Activated CD8-positive, alpha-beta memory T cell treated with anti-CD3 and anti-CD28 coated beads, Interleukin-2, amount 10 ng/mL, durations not matched to agents 7 days and 5 days (primary cell): ENCODE measurements around the gene MAP7D3. TPM values are rescaled to one million over a fixed set of nuclear protein-coding genes. Genes with fewer than 3 reads are reported as not detected.

Experiments used
- ATAC-seq: fragments of 150-1000 bp; cut with Tn5 transposase; one replicate; pipeline ENCODE4 v1.10.0; 2021; ENCODE audit warnings: moderate library complexity
- CTCF ChIA-PET: fragments of 350-600 bp; sonication (Branson Sonifier 250); formaldehyde crosslinking; loops from one replicate; lab custom pipeline; 2021; ENCODE audit warnings: antibody characterized with exemption; lab: Charles Lee
- DNase-seq: peaks from one replicate; pipeline ENCODE4 v3.0.0-alpha.2; 2020
- H3K27ac Mint-ChIP-seq: one replicate; pipeline ENCODE4 v1.8.0; 2021; ENCODE audit warnings: mild to moderate bottlenecking, mixed read lengths
- H3K27me3 Mint-ChIP-seq: one replicate; pipeline ENCODE4 v1.8.0; 2021; ENCODE audit warnings: mixed read lengths
- H3K36me3 Mint-ChIP-seq: one replicate; pipeline ENCODE4 v1.8.0; 2021; ENCODE audit warnings: mild to moderate bottlenecking, mixed read lengths
- H3K4me1 Mint-ChIP-seq: one replicate; pipeline ENCODE4 v1.8.0; 2021; ENCODE audit warnings: mixed read lengths
- H3K4me3 Mint-ChIP-seq: one replicate; pipeline ENCODE4 v1.8.0; 2021; ENCODE audit warnings: mild to moderate bottlenecking, moderate library complexity, mixed read lengths
- H3K9me3 Mint-ChIP-seq: one replicate; pipeline ENCODE4 v1.8.0; 2022; ENCODE audit warnings: low read depth, mixed read lengths
- total RNA-seq, 2 experiments: library from RNA; stranded (reverse); gene quantifications; one replicate each; pipeline ENCODE4 v1.2.3, GENCODE V29; 2021

MAP7D3 gene
- total RNA-seq, 2 experiments from 2014 or later: 13.1 to 13.9 TPM

GRCh38 chrX:136227948-136228838, 23.0 kb downstream of the MAP7D3 start:
- no peaks in the 10 kb centered on the region for H3K27me3 Mint-ChIP-seq
- no peaks in the 10 kb centered on the region for H3K9me3 Mint-ChIP-seq
- ATAC-seq: peak; percentile 83
- DNase-seq: peak; percentile 46
- no peak overlapping the region for H3K4me3 Mint-ChIP-seq
- peak overlapping the region; percentile 86 for H3K27ac Mint-ChIP-seq
- peaks cover 36% of the 10 kb centered on the region for H3K36me3 Mint-ChIP-seq
- H3K4me1 Mint-ChIP-seq: peaks cover 27% of the 10 kb centered on the region
- CTCF ChIA-PET: no interaction called here

DNA sequence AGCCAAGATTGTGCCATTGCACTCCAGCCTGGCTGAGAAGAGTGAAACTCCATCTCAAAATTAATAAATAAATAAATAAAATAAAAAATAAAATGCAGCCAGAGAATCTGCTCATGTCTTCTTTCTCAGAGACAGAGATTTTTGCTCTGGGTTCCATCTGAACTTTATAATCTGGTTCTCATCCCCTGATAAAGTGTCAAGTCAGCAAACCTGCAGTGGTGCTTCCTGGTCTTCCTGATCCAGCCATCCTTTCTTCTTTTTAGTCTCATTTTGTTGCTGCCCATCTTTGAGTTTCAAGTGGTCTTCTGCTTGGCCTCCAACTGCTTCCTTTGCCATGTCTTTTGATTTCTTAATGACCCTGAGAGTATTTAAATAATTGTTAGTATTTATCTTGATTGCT, 24.1 kb downstream of the MAP7D3 start:
- Mint-ChIP-seq H3K27ac (peak overlapping the region; percentile 86), H3K4me1 (peaks cover 27% of the 10 kb centered on the region), H3K9me3 (no peaks in the 10 kb centered on the region), H3K4me3 (no peak overlapping the region), H3K36me3 (peaks cover 40% of the 10 kb centered on the region), H3K27me3 (no peaks in the 10 kb centered on the region)
- DNase-seq (no peak), ATAC-seq (no peak)
- CTCF ChIA-PET: no interaction called here

GRCh38 chrX:136221851-136222513, 29.2 kb downstream of the MAP7D3 start:
- CTCF ChIA-PET: no interaction called here
- H3K4me1 Mint-ChIP-seq: peaks cover 10% of the 10 kb centered on the region
- H3K27me3 Mint-ChIP-seq: no peaks in the 10 kb centered on the region
- peaks cover 43% of the 10 kb centered on the region for H3K36me3 Mint-ChIP-seq
- H3K9me3 Mint-ChIP-seq: no peaks in the 10 kb centered on the region
- no peak for ATAC-seq
- no peak overlapping the region for H3K27ac Mint-ChIP-seq
- H3K4me3 Mint-ChIP-seq: no peak overlapping the region
- DNase-seq: no peak

DNA sequence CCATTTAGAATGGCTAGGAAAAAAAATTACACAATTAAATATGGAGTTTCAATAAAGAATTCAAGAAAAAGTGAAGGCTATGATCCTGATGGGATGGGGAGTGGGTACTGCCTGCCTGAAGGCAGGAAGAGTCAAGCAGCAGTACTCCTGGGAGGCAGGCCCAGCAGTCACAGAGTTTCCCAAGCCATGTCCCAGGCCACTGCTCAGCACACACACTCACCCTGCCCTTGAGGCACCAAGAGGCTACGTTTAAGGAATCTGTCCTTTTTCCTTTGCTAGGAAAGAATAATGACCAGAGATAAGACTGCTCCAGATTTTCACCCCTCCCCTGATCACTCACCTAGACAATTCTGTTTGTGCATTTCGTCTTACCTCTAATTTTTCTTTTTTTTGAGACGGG, 30.2 kb downstream of the MAP7D3 start:
- peak overlapping the region; percentile 24 for H3K27ac Mint-ChIP-seq
- no peaks in the 10 kb centered on the region for H3K9me3 Mint-ChIP-seq
- DNase-seq (no peak), ATAC-seq (no peak)
- H3K36me3 Mint-ChIP-seq: peaks cover 38% of the 10 kb centered on the region
- H3K4me1 Mint-ChIP-seq: peaks cover 10% of the 10 kb centered on the region
- H3K4me3 Mint-ChIP-seq: no peak overlapping the region
- CTCF ChIA-PET: interaction anchor here (0.7 kb wide), 1 partner anchor 48 kb away, joined by 3 read pairs; no protein-coding TSS in a partner anchor
- H3K27me3 Mint-ChIP-seq: no peaks in the 10 kb centered on the region

DNA sequence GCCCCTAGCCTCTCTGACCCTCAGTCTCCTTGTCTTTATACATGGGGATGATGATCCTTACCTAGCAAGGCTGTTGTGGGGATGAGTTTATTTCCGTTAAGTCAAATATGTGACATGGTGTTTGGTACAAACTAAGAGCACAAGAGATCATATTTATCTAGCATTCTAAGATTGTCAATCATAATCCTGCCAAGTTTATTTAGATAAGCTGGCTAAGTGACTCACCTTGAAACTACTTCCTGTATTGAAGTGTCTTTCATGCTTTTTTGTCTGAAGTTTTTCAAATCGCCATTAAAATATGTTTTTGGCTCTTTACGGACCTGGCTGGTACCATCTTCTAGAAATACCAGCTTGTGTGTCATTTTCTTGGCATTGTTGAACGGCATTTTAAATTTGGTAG, 30.7 kb downstream of the MAP7D3 start:
- H3K27ac Mint-ChIP-seq: peak overlapping the region; percentile 24
- H3K36me3 Mint-ChIP-seq: peaks cover 37% of the 10 kb centered on the region
- no peaks in the 10 kb centered on the region for H3K9me3 Mint-ChIP-seq
- peaks cover 10% of the 10 kb centered on the region for H3K4me1 Mint-ChIP-seq
- ATAC-seq: no peak
- H3K27me3 Mint-ChIP-seq: no peaks in the 10 kb centered on the region
- H3K4me3 Mint-ChIP-seq: no peak overlapping the region
- DNase-seq: no peak
- CTCF ChIA-PET: interaction anchor here (0.7 kb wide), 1 partner anchor 48 kb away, joined by 3 read pairs; no protein-coding TSS in a partner anchor

GRCh38 chrX:136219893-136220292, 31.3 kb downstream of the MAP7D3 start:
- H3K27me3 Mint-ChIP-seq: no peaks in the 10 kb centered on the region
- H3K27ac Mint-ChIP-seq: no peak overlapping the region
- DNase-seq (no peak), ATAC-seq (no peak)
- CTCF ChIA-PET: no interaction called here
- H3K36me3 Mint-ChIP-seq: peaks cover 33% of the 10 kb centered on the region
- H3K9me3 Mint-ChIP-seq: no peaks in the 10 kb centered on the region
- H3K4me3 Mint-ChIP-seq: no peak overlapping the region
- peaks cover 10% of the 10 kb centered on the region for H3K4me1 Mint-ChIP-seq

- Mint-ChIP-seq H3K27ac (no peak overlapping the region), H3K4me1 (peaks cover 4% of the 10 kb centered on the region), H3K9me3 (no peaks in the 10 kb centered on the region), H3K27me3 (no peaks in the 10 kb centered on the region), H3K4me3 (no peak overlapping the region), H3K36me3 (peaks cover 10% of the 10 kb centered on the region)
- ATAC-seq: no peak
- DNase-seq: no peak
- CTCF ChIA-PET: no interaction called here
Measured at GRCh38 chrX:136215559-136215958, 35.6 kb downstream of the MAP7D3 start.

DNA sequence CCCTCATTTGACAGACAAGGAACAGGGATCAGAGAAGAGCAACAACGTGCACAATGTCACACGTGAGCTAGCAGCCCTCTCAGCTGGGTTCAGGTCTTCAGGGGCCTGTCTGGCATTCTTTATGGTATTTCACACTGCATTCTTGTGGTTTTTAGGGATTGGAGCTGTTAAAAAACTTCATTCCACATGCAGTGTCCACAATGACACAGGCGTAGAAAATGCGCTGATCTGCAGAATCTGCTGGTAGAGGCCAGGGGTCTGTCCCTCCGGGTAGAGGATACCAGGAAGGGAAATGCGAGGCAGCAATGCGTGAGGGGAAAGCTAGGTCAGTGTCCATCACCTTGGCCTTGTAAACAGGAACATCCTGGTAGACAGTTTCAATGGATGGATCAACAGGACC, 36.6 kb downstream of the MAP7D3 start:
- no peak overlapping the region for H3K4me3 Mint-ChIP-seq
- DNase-seq (no peak), ATAC-seq (no peak)
- peaks cover 10% of the 10 kb centered on the region for H3K36me3 Mint-ChIP-seq
- no peaks in the 10 kb centered on the region for H3K9me3 Mint-ChIP-seq
- peaks cover 4% of the 10 kb centered on the region for H3K4me1 Mint-ChIP-seq
- H3K27ac Mint-ChIP-seq: no peak overlapping the region
- CTCF ChIA-PET: no interaction called here
- no peaks in the 10 kb centered on the region for H3K27me3 Mint-ChIP-seq

- CTCF ChIA-PET: interaction anchor here (0.8 kb wide), 1 partner anchor 184 kb away, joined by 3 read pairs; no protein-coding TSS in a partner anchor
- no peak for DNase-seq
- no peak for ATAC-seq
- Mint-ChIP-seq H3K9me3 (no peaks in the 10 kb centered on the region), H3K27ac (no peak overlapping the region), H3K4me3 (no peak overlapping the region), H3K4me1 (no peaks in the 10 kb centered on the region), H3K27me3 (no peaks in the 10 kb centered on the region), H3K36me3 (no peaks in the 10 kb centered on the region)
Measured at GRCh38 chrX:136212557-136213111, 38.6 kb downstream of the MAP7D3 start.

DNA sequence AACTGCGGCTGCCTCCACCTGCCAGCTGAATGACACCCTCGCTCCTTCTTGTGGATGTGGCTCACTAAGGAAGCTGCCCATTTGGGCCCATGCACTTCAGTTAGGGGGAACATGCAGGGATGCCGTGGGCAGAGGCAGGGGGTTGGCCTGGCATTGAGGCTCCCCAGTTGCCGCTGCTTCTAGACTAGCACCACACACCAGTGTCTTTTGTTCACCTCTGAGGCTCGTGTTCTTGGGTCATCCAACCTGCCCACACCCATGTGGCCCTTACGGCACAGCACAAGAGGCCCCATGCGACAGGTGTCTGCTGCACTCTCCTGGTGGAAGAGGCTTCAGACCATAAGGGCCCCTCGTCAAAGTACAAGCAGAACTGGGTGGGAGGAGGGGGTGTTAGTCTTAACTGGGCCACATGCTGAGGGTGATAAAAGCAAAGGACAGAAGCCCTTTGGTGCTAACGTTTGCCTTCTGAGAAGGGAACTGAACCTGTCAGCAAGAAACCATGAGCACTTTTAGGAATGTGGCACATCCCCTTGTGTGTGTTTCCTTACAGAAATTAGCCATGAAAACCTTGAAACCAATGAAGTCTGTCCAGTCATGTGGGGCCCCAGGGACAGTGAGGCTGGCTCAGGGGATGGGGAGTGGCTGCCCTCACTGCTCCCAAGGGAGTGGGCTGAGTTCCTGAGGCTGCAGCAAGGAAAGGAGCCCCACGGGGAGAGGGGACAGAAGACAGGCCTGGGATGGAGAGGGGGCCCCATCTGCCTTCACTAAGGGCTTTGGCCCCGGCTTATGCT, 39.2 kb downstream of the MAP7D3 start:
- H3K4me1 Mint-ChIP-seq: no peaks in the 10 kb centered on the region
- no peaks in the 10 kb centered on the region for H3K9me3 Mint-ChIP-seq
- CTCF ChIA-PET: interaction anchor here (0.8 kb wide), 1 partner anchor 184 kb away, joined by 3 read pairs; no protein-coding TSS in a partner anchor
- no peak overlapping the region for H3K27ac Mint-ChIP-seq
- H3K27me3 Mint-ChIP-seq: no peaks in the 10 kb centered on the region
- DNase-seq (no peak), ATAC-seq (no peak)
- no peak overlapping the region for H3K4me3 Mint-ChIP-seq
- H3K36me3 Mint-ChIP-seq: no peaks in the 10 kb centered on the region

- ATAC-seq (no peak), DNase-seq (no peak)
- Mint-ChIP-seq H3K27ac (no peak overlapping the region), H3K4me3 (no peak overlapping the region), H3K9me3 (no peaks in the 10 kb centered on the region), H3K4me1 (no peaks in the 10 kb centered on the region), H3K27me3 (no peaks in the 10 kb centered on the region), H3K36me3 (no peaks in the 10 kb centered on the region)
- CTCF ChIA-PET: no interaction called here
Measured at GRCh38 chrX:136210806-136211205, 40.4 kb downstream of the MAP7D3 start.

GRCh38 chrX:136210243-136210642, 41.0 kb downstream of the MAP7D3 start:
- Mint-ChIP-seq H3K4me1 (no peaks in the 10 kb centered on the region), H3K4me3 (no peak overlapping the region), H3K36me3 (no peaks in the 10 kb centered on the region), H3K27me3 (no peaks in the 10 kb centered on the region), H3K9me3 (no peaks in the 10 kb centered on the region), H3K27ac (no peak overlapping the region)
- DNase-seq (no peak), ATAC-seq (no peak)
- CTCF ChIA-PET: interaction anchor here (0.7 to 2.2 kb wide), 2 partner anchors 139 to 181 kb away, joined by 3 to 11 read pairs; no protein-coding TSS in a partner anchor

GRCh38 chrX:136209751-136210150, 41.4 kb downstream of the MAP7D3 start:
- DNase-seq: no peak
- CTCF ChIA-PET: interaction anchor here (0.7 to 2.2 kb wide), 2 partner anchors 139 to 181 kb away, joined by 3 to 11 read pairs; no protein-coding TSS in a partner anchor
- H3K9me3 Mint-ChIP-seq: no peaks in the 10 kb centered on the region

More at GRCh38 chrX:136209751-136210150, 41.4 kb downstream of the MAP7D3 start:
- no peaks in the 10 kb centered on the region for H3K36me3 Mint-ChIP-seq
- H3K4me3 Mint-ChIP-seq: no peak overlapping the region
- H3K27ac Mint-ChIP-seq: no peak overlapping the region
- peaks cover 4% of the 10 kb centered on the region for H3K4me1 Mint-ChIP-seq
- no peaks in the 10 kb centered on the region for H3K27me3 Mint-ChIP-seq
- ATAC-seq: no peak
